ENCODE measurements around the gene SLC4A9.

GRCh38 chr5:140339636-140340035 lies 20.4 kb upstream of the SLC4A9 start:
- TF ChIP-seq, protein P1, sequence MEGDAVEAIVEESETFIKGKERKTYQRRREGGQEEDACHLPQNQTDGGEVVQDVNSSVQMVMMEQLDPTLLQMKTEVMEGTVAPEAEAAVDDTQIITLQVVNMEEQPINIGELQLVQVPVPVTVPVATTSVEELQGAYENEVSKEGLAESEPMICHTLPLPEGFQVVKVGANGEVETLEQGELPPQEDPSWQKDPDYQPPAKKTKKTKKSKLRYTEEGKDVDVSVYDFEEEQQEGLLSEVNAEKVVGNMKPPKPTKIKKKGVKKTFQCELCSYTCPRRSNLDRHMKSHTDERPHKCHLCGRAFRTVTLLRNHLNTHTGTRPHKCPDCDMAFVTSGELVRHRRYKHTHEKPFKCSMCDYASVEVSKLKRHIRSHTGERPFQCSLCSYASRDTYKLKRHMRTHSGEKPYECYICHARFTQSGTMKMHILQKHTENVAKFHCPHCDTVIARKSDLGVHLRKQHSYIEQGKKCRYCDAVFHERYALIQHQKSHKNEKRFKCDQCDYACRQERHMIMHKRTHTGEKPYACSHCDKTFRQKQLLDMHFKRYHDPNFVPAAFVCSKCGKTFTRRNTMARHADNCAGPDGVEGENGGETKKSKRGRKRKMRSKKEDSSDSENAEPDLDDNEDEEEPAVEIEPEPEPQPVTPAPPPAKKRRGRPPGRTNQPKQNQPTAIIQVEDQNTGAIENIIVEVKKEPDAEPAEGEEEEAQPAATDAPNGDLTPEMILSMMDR (IDR thresholded peaks at IDR 0.05; ENCODE audit: low read depth, low read length, poor library complexity, severe bottlenecking), result no peak
- TF ChIP-seq EZH2phosphoT487 (IDR thresholded peaks at IDR 0.05; ENCODE audit: borderline replicate concordance, low read length), result no peak
